Loucy (cell line): Measurements from ENCODE around the gene UNC5C.

Experiments used
- H2AFZ ChIP-seq: fragments of 200-600 bp; sonication (generic); 2 replicates; pipeline ENCODE4 v1.6.0; 2016; ENCODE audit warnings: antibody characterized with exemption, mild to moderate bottlenecking, low read length, moderate library complexity
- H3F3A ChIP-seq: fragments of 200-600 bp; 2 replicates; pipeline ENCODE4 v1.6.0; 2016; ENCODE audit warnings: antibody characterized with exemption, low read depth, mild to moderate bottlenecking
- H3K27me3 ChIP-seq: fragments of 200-600 bp; sonication (generic); 2 replicates; pipeline ENCODE4 v1.6.1; 2014; ENCODE audit warnings: low read length, mild to moderate bottlenecking; ENCODE audit not compliant: insufficient read depth, poor library complexity, severe bottlenecking
- H3K36me3 ChIP-seq: fragments of 200-600 bp; sonication (generic); 2 replicates; pipeline ENCODE4 v1.6.1; 2016; ENCODE audit warnings: low read length; ENCODE audit not compliant: insufficient read depth
- H3K4me1 ChIP-seq: fragments of 200-600 bp; sonication (generic); 2 replicates; pipeline ENCODE4 v1.5.1; 2014; ENCODE audit warnings: low read length, mild to moderate bottlenecking; ENCODE audit not compliant: insufficient read depth, poor library complexity, severe bottlenecking
- H3K4me2 ChIP-seq: fragments of 200-600 bp; sonication (generic); 2 replicates; pipeline ENCODE4 v1.6.0; 2014; ENCODE audit warnings: antibody characterized with exemption, low read length, low read depth, mild to moderate bottlenecking; ENCODE audit not compliant: poor library complexity, severe bottlenecking
- H3K4me3 ChIP-seq: fragments of 200-600 bp; sonication (generic); 2 replicates; pipeline ENCODE4 v1.5.1; 2014; ENCODE audit warnings: low read length, mild to moderate bottlenecking, mixed read lengths; ENCODE audit not compliant: poor library complexity, severe bottlenecking
- H3K79me2 ChIP-seq: fragments of 200-600 bp; sonication (generic); 2 replicates; pipeline ENCODE4 v1.6.1; 2014; ENCODE audit warnings: low read length; ENCODE audit not compliant: insufficient read depth
- H3K9ac ChIP-seq: fragments of 200-600 bp; sonication (generic); 2 replicates; pipeline ENCODE4 v1.6.0; 2014; ENCODE audit warnings: mild to moderate bottlenecking, low read depth, low read length, moderate library complexity; ENCODE audit not compliant: poor library complexity, severe bottlenecking
- H3K9me2 ChIP-seq: fragments of 200-600 bp; sonication (generic); replicated peaks from 2 replicates; pipeline ENCODE4 v1.6.1; 2016; ENCODE audit warnings: low read depth, low read length, mixed read lengths
- H3K9me3 ChIP-seq: fragments of 200-600 bp; sonication (generic); 2 replicates; pipeline ENCODE4 v1.6.1; 2014; ENCODE audit warnings: mild to moderate bottlenecking, antibody characterized with exemption, low read length, low read depth; ENCODE audit not compliant: insufficient read depth
- H4K20me1 ChIP-seq: fragments of 200-600 bp; sonication (generic); 2 replicates; pipeline ENCODE4 v1.6.0; 2014; ENCODE audit warnings: antibody characterized with exemption, low read length, mild to moderate bottlenecking; ENCODE audit not compliant: insufficient read depth, poor library complexity, severe bottlenecking
- EZH2phosphoT487 ChIP-seq: fragments of 200-600 bp; IDR thresholded peaks from 2 replicates; pipeline ENCODE4 v1.6.1; 2018; ENCODE audit warnings: antibody characterized with exemption, mild to moderate bottlenecking, moderate library complexity, borderline replicate concordance
- TF ChIP-seq, protein P1 (sequence below): fragments of 200-600 bp; sonication (generic); conservative IDR thresholded peaks from 2 replicates; pipeline ENCODE4 v1.5.1; 2014; ENCODE audit warnings: mild to moderate bottlenecking, antibody characterized with exemption, low read length

UNC5C gene

GRCh38 chr4:95377366-95377900 is 171.3 kb downstream of the UNC5C start:
- no peaks in the 10 kb centered on the region for H3K4me1 ChIP-seq
- no peak overlapping the region for H3K9ac ChIP-seq
- H3K9me3 ChIP-seq, result no peaks in the 10 kb centered on the region
- TF ChIP-seq EZH2phosphoT487, result no peak
- TF ChIP-seq, protein P1, sequence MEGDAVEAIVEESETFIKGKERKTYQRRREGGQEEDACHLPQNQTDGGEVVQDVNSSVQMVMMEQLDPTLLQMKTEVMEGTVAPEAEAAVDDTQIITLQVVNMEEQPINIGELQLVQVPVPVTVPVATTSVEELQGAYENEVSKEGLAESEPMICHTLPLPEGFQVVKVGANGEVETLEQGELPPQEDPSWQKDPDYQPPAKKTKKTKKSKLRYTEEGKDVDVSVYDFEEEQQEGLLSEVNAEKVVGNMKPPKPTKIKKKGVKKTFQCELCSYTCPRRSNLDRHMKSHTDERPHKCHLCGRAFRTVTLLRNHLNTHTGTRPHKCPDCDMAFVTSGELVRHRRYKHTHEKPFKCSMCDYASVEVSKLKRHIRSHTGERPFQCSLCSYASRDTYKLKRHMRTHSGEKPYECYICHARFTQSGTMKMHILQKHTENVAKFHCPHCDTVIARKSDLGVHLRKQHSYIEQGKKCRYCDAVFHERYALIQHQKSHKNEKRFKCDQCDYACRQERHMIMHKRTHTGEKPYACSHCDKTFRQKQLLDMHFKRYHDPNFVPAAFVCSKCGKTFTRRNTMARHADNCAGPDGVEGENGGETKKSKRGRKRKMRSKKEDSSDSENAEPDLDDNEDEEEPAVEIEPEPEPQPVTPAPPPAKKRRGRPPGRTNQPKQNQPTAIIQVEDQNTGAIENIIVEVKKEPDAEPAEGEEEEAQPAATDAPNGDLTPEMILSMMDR, result no peak
- no peaks in the 10 kb centered on the region for H3F3A ChIP-seq
- H3K4me3 ChIP-seq, result no peak overlapping the region
- H3K27me3 ChIP-seq, result no peaks in the 10 kb centered on the region
- no peaks in the 10 kb centered on the region for H3K79me2 ChIP-seq
- no peak overlapping the region for H2AFZ ChIP-seq
- H3K9me2 ChIP-seq, result no peaks in the 10 kb centered on the region
- no peak overlapping the region for H3K4me2 ChIP-seq
- H3K36me3 ChIP-seq, result no peaks in the 10 kb centered on the region
- H4K20me1 ChIP-seq, result no peaks in the 10 kb centered on the region

GRCh38 chr4:95371476-95372224 is 177.1 kb downstream of the UNC5C start:
- Histone ChIP-seq H3K79me2 (no peaks in the 10 kb centered on the region), H3K4me1 (no peaks in the 10 kb centered on the region), H3F3A (no peaks in the 10 kb centered on the region), H3K9me3 (no peaks in the 10 kb centered on the region), H3K4me2 (no peak overlapping the region), H3K27me3 (no peaks in the 10 kb centered on the region), H3K4me3 (no peak overlapping the region), H3K9ac (no peak overlapping the region), H2AFZ (no peak overlapping the region), H3K36me3 (no peaks in the 10 kb centered on the region), H4K20me1 (no peaks in the 10 kb centered on the region), H3K9me2 (no peaks in the 10 kb centered on the region)
- TF ChIP-seq, protein P1, result no peak
- TF ChIP-seq EZH2phosphoT487, result no peak

GRCh38 chr4:95367824-95368223 is 180.9 kb downstream of the UNC5C start:
- Histone ChIP-seq H3K9ac (no peak overlapping the region), H4K20me1 (no peaks in the 10 kb centered on the region), H3K4me3 (no peak overlapping the region), H3K79me2 (no peaks in the 10 kb centered on the region), H2AFZ (no peak overlapping the region), H3K9me3 (no peaks in the 10 kb centered on the region), H3K36me3 (no peaks in the 10 kb centered on the region), H3K4me1 (no peaks in the 10 kb centered on the region), H3K4me2 (no peak overlapping the region), H3F3A (no peaks in the 10 kb centered on the region), H3K9me2 (no peaks in the 10 kb centered on the region), H3K27me3 (no peaks in the 10 kb centered on the region)
- TF ChIP-seq EZH2phosphoT487, result no peak
- TF ChIP-seq, protein P1, result no peak
